ENCODE data around the gene SHROOM1.

- TF ChIP-seq ZNF274 (IDR thresholded peaks at IDR 0.05; ENCODE audit: low read depth, low read length): no peak
- no peak for TF ChIP-seq YY1 (IDR thresholded peaks at IDR 0.05; ENCODE audit: insufficient read depth, insufficient read length)
- TF ChIP-seq SUZ12 (IDR thresholded peaks at IDR 0.05; ENCODE audit: extremely low read depth, insufficient read depth, insufficient read length): no peak
These were observed 7.4 kb upstream of the SHROOM1 start for GRCh38 chr5:132837868-132838267.
